Measurements from ENCODE around the gene CDCA5. TPM values are rescaled to one million over a fixed set of nuclear protein-coding genes. Genes with fewer than 3 reads are reported as not detected.

The CDCA5 gene
- total RNA-seq, 1 experiment from 2014 or later, result 72.1 TPM

DNA sequence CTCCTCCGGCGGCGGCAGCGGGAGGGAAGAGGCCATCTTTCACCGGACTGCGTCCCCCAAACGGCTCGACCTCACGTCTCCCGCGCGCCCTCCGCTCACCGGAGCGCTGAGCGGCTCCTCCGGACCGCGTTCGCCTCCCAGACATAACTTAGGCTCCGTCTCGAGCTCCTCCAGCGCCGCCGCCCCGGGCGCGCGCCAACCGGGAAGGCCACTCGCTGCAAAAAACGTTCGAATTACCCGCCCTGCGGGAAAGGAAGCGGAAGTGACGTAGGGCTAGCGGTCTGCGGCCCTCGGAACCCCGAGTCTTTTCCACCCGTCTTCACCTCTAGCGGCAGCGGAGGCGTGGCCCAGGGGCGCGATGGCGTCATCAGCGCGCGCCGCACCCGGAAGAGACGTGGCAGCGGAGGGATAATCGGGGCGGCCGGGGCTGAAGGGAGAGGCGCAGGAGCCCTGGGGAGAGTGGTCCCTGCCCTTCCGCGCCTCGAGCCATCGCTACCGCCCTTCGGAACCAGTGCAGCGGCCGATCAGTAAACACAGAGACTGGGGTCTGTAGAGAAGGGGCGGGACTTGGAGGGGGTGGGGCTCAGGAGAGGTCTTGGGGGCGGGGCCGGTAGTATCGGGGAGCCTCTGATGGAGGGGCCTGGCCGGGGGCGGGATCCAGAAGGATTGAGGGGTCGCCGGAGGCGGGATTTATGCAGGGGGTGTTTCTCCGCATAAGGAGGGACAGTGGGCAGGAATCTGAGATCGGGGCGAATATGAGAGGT, at the start of gene CDCA5, which contains the start of gene ZFPL1 (continued):
- TF ChIP-seq CBX3 (IDR thresholded peaks at IDR 0.05; ENCODE audit: low read depth) (peak; percentile 68), SP1 (IDR thresholded peaks at IDR 0.05; ENCODE audit: low read depth) (peak; percentile 96), POLR2A (IDR thresholded peaks at IDR 0.05; ENCODE audit: borderline replicate concordance, extremely low read depth, insufficient read depth, insufficient read length) (peak; percentile 49), FOSL1 (IDR thresholded peaks at IDR 0.05; ENCODE audit: low read depth) (no peak), RAD21 (IDR thresholded peaks at IDR 0.05; ENCODE audit: low read depth) (no peak), SRF (IDR thresholded peaks at IDR 0.05; ENCODE audit: low read depth) (peak; percentile 96), TCF7L2 (IDR thresholded peaks at IDR 0.05; ENCODE audit: borderline replicate concordance, extremely low read depth, insufficient read depth, insufficient read length) (peak; percentile 40), JUND (IDR thresholded peaks at IDR 0.05) (no peak), SIN3A (IDR thresholded peaks at IDR 0.05; ENCODE audit: low read depth) (peak; percentile 96)

DNA sequence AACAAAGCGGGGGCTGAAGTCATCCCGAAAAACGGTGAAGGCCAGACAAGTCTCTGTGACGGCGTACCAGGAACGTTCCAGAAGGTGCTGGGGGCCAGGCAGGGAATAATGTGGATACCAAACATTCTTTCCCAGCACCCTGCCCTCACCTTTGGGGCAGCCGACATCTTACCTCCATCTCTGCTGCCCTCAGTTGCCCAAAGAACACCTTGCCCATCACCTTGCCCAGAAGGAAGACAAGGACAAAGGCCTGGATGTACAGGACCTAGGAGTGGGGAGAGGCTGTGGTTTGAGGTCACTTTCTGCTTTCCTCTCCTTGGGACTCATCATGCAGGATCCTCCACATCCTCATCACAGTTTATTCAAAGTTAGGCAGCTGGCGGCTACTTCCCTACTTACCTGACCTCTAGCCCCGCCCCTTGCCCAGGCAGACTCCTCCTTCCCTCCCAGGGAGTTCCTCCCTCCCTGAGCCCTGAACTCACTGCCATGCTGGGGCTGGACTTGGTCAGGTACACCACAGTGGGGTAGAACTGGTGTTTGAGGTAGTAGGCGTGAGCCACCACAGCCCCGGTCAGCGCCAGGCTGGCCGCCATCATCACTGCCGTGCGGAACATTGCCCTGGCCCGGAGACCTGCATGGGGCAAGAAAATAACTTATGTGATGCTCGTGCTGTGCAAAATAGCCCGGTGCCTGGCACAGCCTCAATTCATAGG, 49.3 kb upstream of the CDCA5 start:
- BruUV-seq (replicated peaks), result no TSS peak
- Histone ChIP-seq H2AFZ (ENCODE audit: low read depth, low read length, poor library complexity, severe bottlenecking) (no peak overlapping the region), H3K9ac (ENCODE audit: low read length) (peak overlapping the region; percentile 89), H3K27ac (ENCODE audit: low read depth, low read length) (peak overlapping the region; percentile 89), H3K4me3 (replicated peaks in 1 of 2; ENCODE audit: low read depth in 1 of 2, low read length in 2 of 2) (peak overlapping the region; percentile 81 to 98), H3K9me2 (ENCODE audit: insufficient read depth) (no peaks in the 10 kb centered on the region), H3K79me2 (ENCODE audit: insufficient read depth, low read length) (peaks cover 27% of the 10 kb centered on the region), H3K9me3 (ENCODE audit: control insufficient read depth in 1 of 2, insufficient read depth in 1 of 2, low read depth in 1 of 2, low read length in 2 of 2) (no peaks in the 10 kb centered on the region), H3K4me1 (ENCODE audit: control insufficient read depth in 1 of 2, insufficient read depth in 2 of 2, low read length in 2 of 2) (peaks cover 9 to 28% of the 10 kb centered on the region in 2 experiments; a peak in 3 of 4 replicates), H3K36me3 (ENCODE audit: control insufficient read depth in 1 of 2, insufficient read depth in 2 of 2, low read length in 2 of 2) (peaks cover 14 to 39% of the 10 kb centered on the region in 2 experiments; a peak in 3 of 4 replicates), H3K27me3 (ENCODE audit: insufficient read depth, low read length) (no peaks in the 10 kb centered on the region), H4K20me1 (ENCODE audit: insufficient read depth) (no peaks in the 10 kb centered on the region), H3K4me2 (ENCODE audit: low read length) (peak overlapping the region; percentile 95)
- intact Hi-C loops (cut with micrococcal nuclease), result loop anchor here (1.0 kb wide), 1 partner anchor 11 kb away; the partner anchor contains the start of genes FAU and MRPL49
- POLR2A ChIA-PET, result interaction anchor here (0.8 to 4.1 kb wide), 3 partner anchors 11 to 48 kb away, joined by 3 to 52 read pairs (median 12); partner anchors contain the start of genes FAU, MRPL49 and TM7SF2
- RAD21 ChIA-PET (ENCODE audit: low non-redundant PET in 1 of 2, low total read pairs in 2 of 2, uncharacterized antibody in 2 of 2, unreplicated experiment in 2 of 2), result no interaction called here
- TF ChIP-seq SIN3A (IDR thresholded peaks at IDR 0.05; ENCODE audit: low read depth) (no peak), POLR2AphosphoS5 (IDR thresholded peaks at IDR 0.05; ENCODE audit: low read depth, low read length) (peak; percentile 75), TCF7L2 (IDR thresholded peaks at IDR 0.05; ENCODE audit: borderline replicate concordance, extremely low read depth, insufficient read depth, insufficient read length) (no peak)
- ATAC-seq, result peak; percentile 62
- CTCF ChIA-PET, result no interaction called here
- peak; percentile 64 for DNase-seq (ENCODE audit: low read depth, low spot score)
